ENCODE data around the gene RNLS. TPM values are rescaled to one million over a fixed set of nuclear protein-coding genes. Genes with fewer than 3 reads are reported as not detected.

Gene RNLS
- total RNA-seq, 1 experiment from 2014 or later = 11.4 TPM

GRCh38 chr10:88494537-88494936 lies 88.6 kb downstream of the RNLS start:
- no peak overlapping the region for H3K4me3 ChIP-seq (ENCODE audit: low read depth in 2 of 2, low read length in 2 of 2)
- no peaks in the 10 kb centered on the region for H3K9me3 ChIP-seq (ENCODE audit: control insufficient read depth, insufficient read depth, low read depth, low read length)
- no peaks in the 10 kb centered on the region for H3K27me3 ChIP-seq (ENCODE audit: control insufficient read depth, insufficient read depth, low read length)
- no TSS peak for BruUV-seq (replicated peaks)
- no peaks in the 10 kb centered on the region for H3K36me3 ChIP-seq (ENCODE audit: control insufficient read depth, insufficient read depth, low read length)
- no peak overlapping the region for H3K27ac ChIP-seq (ENCODE audit: low read length)
- H3K4me1 ChIP-seq (ENCODE audit: control insufficient read depth, insufficient read depth, low read length) = no peaks in the 10 kb centered on the region
- ChIA-PET POLR2A (no interaction called here), CTCF (no interaction called here)
- DNase-seq (ENCODE audit: low read depth, low spot score) = no peak
- intact Hi-C loops (cut with micrococcal nuclease; ENCODE audit: unreplicated experiment) (no loop called here), in situ Hi-C loops (cut with HindIII; ENCODE audit: low pct_unique_long_range_greater_than_20kb, low sequenced_read_pairs) (no loop called here)
- ATAC-seq = no peak
- TF ChIP-seq REST (IDR thresholded peaks at IDR 0.05; ENCODE audit: insufficient read depth in 1 of 2, low read depth in 2 of 2, low read length in 1 of 2) (no peak), TCF7L2 (IDR thresholded peaks at IDR 0.05; ENCODE audit: low read depth, low read length) (no peak), POLR2AphosphoS5 (IDR thresholded peaks at IDR 0.05; ENCODE audit: low read depth, low read length) (no peak), SIN3A (IDR thresholded peaks at IDR 0.05; ENCODE audit: borderline replicate concordance, insufficient read depth, low read depth, low read length) (no peak), CTCF (IDR thresholded peaks at IDR 0.05) (no peak)

GRCh38 chr10:88493691-88494483 lies 89.2 kb downstream of the RNLS start:
- Histone ChIP-seq H3K4me1 (ENCODE audit: control insufficient read depth, insufficient read depth, low read length) (no peaks in the 10 kb centered on the region), H3K9me3 (ENCODE audit: control insufficient read depth, insufficient read depth, low read depth, low read length) (no peaks in the 10 kb centered on the region), H3K4me3 (ENCODE audit: low read depth in 2 of 2, low read length in 2 of 2) (no peak overlapping the region), H3K27ac (ENCODE audit: low read length) (no peak overlapping the region), H3K36me3 (ENCODE audit: control insufficient read depth, insufficient read depth, low read length) (no peaks in the 10 kb centered on the region), H3K27me3 (ENCODE audit: control insufficient read depth, insufficient read depth, low read length) (no peaks in the 10 kb centered on the region)
- in situ Hi-C loops (cut with HindIII; ENCODE audit: low pct_unique_long_range_greater_than_20kb, low sequenced_read_pairs) (no loop called here), intact Hi-C loops (cut with micrococcal nuclease; ENCODE audit: unreplicated experiment) (no loop called here)
- ChIA-PET POLR2A (no interaction called here), CTCF (no interaction called here)
- BruUV-seq (replicated peaks) = no TSS peak
- DNase-seq (ENCODE audit: low read depth, low spot score) (no peak), ATAC-seq (no peak)
- no peak for TF ChIP-seq CTCF (IDR thresholded peaks at IDR 0.05)
- TF ChIP-seq TCF7L2 (IDR thresholded peaks at IDR 0.05; ENCODE audit: low read depth, low read length) = no peak
- no peak for TF ChIP-seq POLR2AphosphoS5 (IDR thresholded peaks at IDR 0.05; ENCODE audit: low read depth, low read length)
- TF ChIP-seq SIN3A (IDR thresholded peaks at IDR 0.05; ENCODE audit: borderline replicate concordance, insufficient read depth, low read depth, low read length) = no peak
- no peak for TF ChIP-seq REST (IDR thresholded peaks at IDR 0.05; ENCODE audit: insufficient read depth in 1 of 2, low read depth in 2 of 2, low read length in 1 of 2)

Data from Panc1 (cell line).